Activated naive CD4-positive, alpha-beta T cell treated with Interleukin-2 at 50 U/mL for 16 hours (primary cell): ENCODE measurements around the gene SPRED3.
"Not testable (repeated sequence)": the region's sequence is repeated elsewhere in the genome, so short reads cannot be mapped to it uniquely, and the experiment has no call there.

ENCODE experiments used
- DNase-seq: peaks from one replicate; pipeline ENCODE4 v3.0.0-alpha.2; 2020

SPRED3 gene, protein sequence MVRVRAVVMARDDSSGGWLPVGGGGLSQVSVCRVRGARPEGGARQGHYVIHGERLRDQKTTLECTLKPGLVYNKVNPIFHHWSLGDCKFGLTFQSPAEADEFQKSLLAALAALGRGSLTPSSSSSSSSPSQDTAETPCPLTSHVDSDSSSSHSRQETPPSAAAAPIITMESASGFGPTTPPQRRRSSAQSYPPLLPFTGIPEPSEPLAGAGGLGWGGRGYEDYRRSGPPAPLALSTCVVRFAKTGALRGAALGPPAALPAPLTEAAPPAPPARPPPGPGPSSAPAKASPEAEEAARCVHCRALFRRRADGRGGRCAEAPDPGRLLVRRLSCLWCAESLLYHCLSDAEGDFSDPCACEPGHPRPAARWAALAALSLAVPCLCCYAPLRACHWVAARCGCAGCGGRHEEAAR

DNA sequence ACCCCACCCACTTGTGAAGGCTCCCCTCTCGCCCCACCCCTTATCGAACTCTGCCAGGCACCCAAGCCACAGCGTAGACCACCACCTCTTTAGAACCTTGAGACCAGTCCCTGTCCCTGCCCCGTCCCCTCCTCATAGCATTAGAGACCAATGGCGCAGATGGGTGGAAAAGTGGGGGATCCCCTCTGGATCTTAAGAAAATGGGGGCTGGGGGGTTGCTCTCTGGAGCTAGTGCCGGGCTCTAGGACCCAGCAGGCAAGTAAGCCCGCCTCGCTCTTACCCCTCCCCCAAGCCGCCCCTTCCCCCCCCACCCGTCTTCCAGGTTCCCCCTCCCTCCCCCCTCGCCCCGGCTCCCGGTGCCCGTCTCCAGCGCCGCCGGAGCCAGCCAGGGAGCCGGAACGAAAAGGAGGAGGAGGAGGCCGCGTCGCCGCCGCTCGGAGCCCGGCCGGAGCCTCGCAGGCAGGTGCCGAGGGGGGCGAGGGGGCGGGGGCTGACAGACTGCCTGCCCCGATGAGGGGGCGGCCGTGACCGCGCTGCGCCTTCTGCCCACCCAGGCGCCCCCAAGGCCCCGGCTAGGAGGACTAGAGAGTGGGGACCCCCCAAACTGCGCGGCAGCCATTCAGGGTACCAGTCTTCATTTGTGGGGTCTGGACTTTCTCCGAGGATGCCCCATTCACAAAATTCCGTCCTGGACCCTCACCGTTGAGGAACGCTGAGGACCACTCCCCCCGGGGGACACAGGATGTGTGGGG is at the start of gene SPRED3:
Gene SPRED3 (plus strand): TSS at position 349 of the 752 bp plus-strand sequence. CDS start 1,606 bp downstream, outside the sequence.
- no peak for DNase-seq

DNA sequence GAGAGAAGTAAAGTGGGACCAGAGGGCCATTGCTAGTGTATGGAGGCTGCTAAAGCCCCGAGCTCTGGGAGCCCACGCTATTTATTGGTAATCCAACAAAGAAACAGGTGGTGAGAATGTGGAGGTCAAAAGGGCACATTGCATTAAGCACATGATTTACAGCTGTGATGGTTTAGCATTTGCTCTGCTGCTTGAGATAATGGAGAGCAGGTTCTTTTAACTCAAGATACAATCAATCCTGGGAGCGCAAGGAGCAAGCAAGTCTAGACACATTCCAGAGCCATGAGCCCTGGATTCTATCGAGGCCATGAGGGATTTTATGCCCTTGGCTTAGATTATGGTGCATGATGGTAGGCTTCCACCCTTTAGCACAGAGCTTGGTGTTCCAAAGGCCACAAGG is 49.5 kb upstream of the SPRED3 start:
- not testable (repeated sequence) for DNase-seq

DNA sequence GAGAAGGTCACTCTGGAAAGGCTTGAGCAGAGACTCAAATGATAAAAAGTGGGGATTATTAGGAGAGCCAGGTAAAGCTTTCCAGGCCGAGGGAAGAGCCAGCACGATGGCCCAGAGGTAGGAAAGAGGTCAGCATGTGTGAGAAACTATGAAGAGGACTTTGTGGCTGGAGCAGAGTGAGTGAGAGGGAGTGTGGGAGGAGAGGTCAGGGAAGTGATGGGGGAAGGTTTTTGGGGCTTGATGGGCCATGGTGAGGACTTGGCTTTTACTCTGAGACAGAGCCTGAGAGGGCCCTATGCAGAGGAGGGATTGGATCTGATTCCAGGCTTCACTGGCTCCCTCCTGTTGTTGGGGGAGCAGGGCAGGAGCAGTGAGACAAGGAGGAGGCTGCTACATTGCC is 47.6 kb upstream of the SPRED3 start:
- DNase-seq = no peak

DNA sequence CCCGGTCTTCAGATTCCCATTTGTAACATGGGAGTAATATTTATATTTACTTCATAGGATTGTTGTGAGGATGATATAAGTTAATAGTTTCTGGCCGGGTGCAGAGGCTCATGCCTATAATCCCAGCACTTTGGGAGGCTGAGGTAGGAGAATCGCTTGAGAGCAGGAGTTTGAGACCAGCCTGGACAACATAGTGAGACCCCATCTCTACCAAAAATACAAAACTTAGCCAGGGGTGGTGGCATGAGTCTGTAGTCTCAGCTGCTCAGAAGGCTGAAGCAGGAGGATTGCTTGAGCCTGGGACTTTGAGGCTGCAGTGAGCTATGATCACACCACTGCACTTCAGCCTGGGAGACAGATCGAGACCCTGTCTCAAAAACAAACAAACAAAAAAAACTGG is 41.7 kb upstream of the SPRED3 start:
- DNase-seq = no peak

DNA sequence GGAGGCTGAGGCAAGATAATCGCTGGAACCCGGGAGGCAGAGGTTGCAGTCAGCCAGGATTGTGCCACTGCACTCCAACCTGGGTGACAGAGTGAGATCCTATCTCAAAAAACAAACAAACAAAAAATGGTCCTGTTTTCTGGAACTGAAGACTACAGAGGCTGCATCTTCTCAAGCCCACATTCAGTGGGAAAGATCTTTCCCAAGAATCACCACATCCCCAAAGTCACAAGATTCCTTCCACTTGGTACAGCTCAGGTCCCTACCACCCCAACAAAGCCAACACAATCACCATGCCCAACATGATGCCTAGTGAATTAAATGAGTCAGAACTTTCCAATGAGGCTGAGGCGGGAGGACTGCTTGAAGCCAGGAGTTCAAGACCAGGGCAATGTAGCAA is 37.6 kb upstream of the SPRED3 start:
- no peak for DNase-seq

DNA sequence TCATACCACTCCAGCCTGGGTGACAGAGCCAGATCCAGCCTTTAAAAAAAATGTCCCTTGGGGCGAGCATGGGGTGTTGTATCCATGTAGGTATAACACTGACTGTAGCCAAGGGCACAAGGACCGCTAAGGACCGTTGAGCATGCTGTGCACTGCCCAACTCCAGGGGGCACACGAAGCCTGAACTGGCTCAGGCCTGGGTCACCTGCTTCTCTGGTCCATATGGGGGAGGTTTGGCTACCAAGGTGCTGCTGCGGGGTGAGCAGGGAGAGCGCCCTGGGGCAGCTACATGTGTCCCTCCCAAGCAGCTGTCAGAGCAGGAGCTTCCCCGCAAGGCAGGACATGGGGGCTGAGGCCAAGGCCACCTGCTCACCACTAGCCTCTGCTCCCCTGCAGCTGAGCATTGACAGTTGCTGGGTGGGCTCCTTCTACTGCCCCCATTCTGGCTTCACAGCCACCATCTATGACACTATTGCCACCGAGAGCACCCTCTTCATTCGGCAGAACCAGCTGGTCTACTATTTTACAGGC is 36.6 kb upstream of the SPRED3 start:
- no peak for DNase-seq

DNA sequence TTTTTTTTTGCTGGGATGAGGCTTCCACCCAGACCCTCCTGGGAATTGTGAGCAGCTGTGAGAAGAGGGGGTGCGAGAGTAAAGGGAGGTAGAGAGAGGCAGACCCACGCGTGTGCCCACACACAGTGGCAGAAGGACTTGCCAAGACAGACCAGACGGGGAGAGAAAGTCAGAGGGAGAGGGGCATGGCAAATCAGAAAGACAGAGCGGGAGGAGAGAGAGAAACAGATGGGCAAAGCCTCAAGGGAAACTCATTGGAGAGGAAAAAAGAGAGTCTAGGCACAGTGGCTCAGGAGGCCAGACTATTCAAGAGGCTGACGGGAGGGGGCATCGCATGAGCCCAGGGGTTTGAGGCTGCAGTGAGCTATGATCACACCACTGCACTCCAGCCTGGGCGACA is 35.9 kb upstream of the SPRED3 start:
- DNase-seq = no peak

DNA sequence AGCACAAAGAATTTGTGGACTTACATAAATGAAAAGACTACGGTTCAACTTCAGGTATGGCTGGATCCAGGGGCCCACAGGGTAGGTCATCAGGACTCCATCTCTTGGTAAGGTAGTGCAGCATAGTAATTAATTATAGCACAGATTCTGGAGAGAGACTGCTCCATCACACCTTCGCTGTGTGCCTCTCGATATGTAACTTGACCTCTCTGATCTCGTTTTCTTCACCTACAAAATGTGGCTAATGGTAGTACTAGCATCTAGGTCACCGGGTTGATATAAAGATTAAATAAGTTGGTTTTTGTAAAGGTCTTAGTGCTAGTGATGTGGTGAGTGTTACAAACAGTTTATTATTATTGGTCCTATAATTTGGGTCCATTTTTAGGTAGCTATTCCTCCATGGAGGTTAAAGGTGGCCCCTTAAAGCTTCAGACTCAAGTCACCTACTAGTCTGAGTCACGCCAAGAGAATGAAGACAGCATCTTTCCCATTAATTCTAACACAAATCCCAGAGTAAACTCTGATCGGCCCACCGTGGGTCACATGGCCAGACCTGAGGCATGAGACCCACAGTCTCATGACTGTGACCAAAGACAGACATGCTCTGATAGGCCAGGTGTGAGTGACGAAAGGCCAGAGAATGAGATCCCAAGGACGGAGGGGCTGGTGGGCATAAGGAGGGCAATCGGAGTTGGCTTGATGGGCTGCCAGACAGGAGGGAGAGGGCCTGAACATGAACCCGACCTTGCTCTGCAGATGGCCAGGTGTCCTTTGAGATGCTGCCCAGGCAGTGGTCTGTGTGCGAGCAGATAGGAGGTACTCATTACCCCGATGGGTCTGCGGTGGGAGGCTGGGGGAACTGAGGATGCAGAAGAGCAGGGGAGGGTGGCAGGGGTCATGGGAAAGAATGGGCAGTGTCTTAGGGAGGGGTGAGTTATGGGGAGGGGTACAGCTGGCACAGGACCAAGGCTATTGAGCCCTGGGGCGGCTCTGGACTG is 32.5 kb upstream of the SPRED3 start:
- no peak for DNase-seq

DNA sequence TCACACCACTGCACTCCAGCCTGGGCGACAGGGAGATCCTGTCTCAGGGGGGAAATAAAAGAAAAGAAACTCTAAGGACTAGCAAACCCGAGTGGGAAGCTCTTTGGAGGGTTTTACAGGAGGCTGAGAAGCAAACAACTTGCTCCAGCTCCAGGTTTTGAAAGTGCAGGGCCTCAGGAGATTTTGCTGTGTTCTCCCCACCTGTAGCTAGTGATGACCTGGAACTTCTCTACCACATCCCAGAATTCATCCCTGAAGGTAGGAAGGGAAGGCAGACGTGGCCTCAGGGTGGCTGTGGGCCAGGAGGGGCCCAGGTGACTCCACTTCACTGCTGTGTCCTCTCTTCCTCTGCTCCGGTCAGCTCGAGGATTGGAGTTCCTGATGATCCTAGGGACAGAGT is 30.4 kb upstream of the SPRED3 start:
- no peak for DNase-seq

DNA sequence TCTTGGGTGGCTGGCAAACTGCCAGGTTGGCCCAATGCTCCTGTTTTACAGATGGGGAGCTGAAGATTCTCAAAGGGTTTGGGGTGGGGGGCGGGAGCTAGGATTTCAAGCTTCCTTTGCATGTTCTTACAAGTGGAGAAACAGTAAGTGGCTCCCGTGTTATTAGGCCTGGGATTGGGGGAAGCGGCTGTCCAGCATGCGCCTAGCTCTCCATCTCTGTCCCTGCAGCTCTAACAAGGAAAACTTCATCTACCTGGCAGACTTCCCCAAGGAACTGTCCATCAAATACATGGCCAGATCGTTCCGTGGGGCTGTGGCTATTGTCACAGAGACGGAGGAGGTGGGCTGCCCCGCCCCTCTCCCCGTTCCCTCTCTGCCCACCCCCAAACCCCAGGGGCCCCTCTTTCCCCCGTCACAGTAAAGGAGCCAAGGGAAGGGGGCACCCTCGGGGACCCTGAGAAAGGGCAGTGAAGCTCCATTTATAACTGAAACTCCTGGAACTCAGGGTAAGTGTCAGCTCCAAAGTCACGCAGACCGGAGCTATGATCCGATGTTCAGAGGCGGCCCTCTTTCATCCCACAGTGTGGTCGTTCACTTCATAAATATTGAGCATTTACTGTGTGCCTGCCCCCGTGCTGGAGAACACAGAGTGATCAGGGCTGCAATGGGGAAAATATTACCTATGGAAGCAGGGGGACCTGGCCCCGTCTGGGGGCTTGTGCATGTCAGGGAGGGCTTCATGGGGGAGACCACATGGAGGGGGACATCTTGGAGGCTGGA is 29.1 kb upstream of the SPRED3 start:
- DNase-seq = no peak

DNA sequence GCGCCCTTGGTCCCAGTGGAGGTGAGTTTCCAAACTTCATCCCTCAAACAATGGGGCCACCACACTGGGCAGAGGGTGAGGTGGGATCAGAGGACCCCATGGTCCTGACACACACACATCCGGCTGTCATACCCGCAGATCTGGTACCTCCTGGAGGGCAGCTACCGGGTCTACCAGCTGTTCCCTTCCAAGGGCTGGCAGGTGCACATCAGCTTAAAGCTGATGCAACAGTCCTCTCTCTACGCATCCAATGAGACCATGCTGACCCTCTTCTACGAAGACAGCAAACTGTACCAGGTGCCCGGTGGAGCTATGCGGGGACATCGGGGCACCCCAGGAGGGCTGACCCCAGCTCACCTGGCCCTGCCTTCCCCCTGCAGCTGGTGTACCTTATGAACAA is 28.1 kb upstream of the SPRED3 start:
- DNase-seq = no peak

DNA sequence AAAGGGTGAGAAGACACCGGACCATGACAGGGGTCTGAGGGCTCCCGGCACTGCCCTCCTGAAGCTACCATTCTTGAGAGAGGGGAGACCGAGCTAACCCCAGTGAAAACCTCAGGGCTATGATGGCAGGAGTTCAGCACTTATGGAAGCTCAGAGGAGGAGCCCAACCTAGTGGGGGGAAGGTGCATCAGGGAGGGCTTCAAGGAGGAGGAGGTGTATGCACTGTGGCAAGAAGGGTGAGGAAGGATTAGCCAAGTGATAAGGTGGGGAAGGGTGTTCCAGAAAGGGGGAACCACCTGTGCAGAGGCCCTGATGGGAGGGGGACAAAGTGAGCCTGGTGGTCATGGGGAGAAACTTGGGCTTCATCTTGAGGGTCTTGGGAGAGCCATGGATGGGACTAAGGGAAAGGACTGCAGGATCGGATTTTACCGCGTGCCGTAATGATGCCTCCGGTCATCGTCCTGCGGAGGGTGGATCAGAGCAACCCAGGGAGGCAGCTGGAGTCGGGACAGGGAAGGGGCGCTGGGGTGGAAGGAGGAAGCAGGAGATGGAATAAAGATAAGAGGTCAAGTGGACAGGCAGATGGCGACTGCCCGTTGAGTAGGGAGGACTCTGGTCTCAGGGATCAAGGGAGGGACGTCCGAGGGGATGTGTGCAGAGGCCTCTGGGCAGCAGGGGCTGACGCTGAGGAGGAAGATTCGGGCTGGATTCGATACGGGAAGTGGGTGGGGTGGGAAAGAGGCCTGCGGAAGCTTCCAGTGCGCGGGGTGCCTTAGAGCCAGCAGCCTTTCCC is 27.5 kb upstream of the SPRED3 start:
- no peak for DNase-seq

DNA sequence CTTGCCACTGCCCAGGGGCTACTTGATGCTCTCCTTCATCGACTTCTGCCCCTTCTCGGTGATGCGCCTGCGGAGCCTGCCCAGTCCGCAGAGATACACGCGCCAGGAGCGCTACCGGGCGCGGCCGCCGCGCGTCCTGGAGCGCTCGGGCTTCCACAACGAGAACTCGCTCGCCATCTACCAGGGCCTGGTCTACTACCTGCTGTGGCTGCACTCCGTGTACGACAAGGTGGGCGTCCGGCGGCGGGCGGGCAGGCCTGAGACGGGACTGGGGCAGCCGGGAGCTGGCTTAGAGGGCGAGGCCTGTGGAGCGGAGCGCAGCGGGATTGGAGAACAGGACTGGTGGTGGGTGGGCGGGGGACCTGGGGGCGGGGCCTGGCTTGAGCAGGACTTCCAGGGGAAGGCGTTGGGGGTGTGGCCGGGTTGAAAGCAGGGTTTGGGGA is 26.8 kb upstream of the SPRED3 start:
- peak; percentile 73 for DNase-seq

DNA sequence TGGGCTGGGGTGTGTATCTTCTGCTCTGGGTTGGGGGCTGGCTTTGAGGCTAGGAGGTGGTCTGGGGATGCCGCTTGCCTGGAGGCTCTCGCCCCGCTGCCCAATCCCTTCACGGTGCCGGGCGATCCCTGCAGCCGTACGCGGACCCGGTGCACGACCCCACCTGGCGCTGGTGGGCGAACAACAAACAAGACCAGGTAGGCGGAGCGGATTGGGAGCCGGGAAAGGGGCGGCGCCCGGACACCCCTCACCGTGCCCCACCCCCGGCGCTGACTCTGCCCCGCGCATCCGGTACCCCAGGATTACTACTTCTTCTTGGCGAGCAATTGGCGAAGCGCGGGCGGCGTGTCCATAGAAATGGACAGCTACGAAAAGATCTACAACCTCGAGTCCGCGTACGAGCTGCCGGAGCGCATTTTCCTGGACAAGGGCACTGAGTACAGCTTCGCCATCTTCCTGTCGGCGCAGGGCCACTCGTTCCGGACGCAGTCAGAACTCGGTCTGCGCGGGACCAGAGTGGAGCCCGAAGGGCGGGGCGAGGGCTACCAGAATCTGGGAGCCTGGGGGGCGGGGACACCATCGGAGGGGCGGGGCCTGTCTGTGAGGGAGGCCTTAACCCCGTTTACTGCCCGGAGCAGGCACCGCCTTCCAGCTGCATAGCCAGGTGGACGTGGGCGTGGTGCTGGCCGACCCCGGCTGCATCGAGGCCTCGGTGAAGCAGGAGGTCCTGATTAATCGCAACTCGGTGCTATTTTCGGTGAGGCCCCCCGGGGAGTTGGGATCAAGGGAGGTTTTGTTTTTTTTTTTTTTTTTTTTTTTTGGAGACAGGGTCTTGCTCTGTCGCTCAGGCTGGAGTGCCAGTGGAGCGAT is 26.2 kb upstream of the SPRED3 start:
- peak; percentile 82 for DNase-seq

DNA sequence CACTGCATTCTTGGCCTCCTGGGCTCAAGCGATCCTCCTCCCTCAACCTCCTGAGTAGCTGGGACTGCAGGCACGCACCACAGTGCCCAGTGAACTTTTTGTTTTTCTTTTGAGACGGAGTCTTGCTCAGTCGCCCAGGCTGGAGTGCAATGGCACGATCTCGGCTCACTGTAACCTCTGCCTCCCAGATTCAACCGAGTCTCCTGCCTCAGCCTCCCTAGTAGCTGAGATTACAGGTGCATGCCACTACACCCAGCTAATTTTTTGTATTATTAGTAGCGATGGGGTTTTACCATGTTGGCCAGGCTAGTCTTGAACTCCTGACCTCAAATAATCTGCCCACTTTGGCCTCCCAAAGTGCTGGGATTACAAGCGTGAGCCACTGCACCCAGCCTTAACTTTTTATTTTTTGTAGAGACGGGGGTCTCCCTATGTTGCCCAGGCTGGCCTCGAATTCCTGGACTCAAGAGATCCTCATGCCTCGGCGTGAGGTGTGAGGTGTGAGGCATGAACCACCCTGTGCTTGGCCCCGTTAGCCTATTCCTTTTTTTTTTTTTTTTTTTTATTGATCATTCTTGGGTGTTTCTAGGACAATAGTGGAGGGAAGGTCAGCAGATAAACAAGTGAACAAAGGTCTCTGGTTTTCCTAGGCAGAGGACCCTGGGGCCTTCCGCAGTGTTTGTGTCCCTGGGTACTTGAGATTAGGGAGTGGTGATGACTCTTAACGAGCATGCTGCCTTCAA is 25.4 kb upstream of the SPRED3 start:
- not testable (repeated sequence) for DNase-seq

DNA sequence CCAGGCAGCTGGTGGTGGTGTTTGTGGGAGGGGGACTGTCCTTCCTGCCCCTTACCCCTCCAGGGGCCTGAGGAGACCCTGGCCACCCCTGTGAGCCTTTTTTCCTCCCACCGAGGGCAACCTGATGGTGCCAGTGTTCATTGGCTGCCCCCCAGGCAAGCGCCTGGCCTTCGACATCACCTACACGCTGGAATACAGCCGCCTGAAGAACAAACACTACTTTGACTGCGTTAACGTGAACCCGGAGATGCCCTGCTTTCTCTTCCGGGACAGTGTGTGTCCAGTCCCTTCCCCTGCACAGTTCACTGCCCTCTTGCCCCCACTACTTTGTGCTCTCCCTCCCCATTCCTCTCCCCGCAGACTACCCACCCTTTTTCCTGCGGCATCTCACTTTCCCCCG is 21.5 kb upstream of the SPRED3 start:
- DNase-seq = no peak

DNA sequence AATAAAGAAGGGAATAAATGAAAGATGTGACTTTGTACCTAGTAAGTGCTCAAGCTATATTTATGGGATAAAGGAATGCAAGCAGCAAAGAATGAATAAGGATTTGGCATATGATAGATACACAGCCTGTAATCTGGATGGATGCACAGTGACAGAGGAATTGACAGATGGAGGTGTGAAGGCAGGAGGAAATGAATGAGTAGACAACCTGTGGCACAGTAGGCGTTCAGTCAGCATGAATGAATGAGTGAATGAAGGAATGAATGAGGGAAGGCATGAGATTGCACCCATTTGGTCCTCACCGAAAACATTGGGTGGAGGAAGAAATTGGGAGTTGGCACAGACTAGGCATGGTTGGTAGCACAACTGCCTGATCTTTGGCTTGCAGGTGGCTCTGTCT is 18.9 kb upstream of the SPRED3 start:
- no peak for DNase-seq

DNA sequence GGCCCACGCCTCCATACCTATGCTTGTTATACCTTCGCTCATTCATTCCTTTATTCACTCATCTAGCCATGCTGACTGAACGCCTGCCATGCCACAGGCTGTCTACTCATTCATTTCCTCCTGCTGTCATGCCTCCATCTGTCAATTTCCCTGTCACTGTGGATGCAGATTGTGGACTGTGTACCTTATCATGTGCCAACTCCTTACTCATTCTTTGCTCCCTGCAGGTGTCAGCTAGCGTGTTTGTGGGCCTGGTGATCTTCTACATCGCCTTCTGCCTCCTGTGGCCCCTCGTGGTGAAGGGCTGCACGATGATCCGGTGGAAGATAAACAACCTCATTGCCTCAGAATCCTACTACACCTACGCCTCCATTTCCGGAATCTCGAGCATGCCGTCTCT is 18.2 kb upstream of the SPRED3 start:
- DNase-seq = no peak

DNA sequence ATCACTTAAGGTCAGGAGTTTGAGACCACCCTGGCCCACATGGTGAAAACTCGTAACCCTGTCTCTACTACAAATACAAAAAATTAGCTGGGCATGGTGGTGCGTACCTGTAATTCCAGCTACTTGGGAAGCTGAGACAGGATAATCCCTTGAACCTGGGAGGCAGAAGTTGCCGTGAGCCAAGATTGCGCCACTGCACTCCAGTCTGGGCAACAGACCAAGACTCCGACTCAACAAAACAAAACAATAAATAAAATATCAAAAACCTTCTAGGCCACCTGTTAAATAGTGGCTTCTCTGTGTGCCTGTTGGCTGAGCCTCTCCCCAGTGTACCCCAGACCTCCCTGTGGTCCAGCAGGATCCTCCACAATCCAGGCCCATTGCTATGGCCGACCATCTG is 17.4 kb upstream of the SPRED3 start:
- no peak for DNase-seq
